Measurements from ENCODE around the gene CHCHD6. TPM values are rescaled to one million over a fixed set of nuclear protein-coding genes. Genes with fewer than 3 reads are reported as not detected.

CHCHD6 gene
- total RNA-seq, 2 experiments from 2014 or later, result 16.6 to 21.2 TPM

GRCh38 chr3:126682009-126682408 is 22.0 kb upstream of the CHCHD6 start:
- ChIA-PET CTCF (interaction anchor here (0.9 to 1.4 kb wide), 4 partner anchors 10 to 865 kb away, joined by 3 to 7 read pairs (median 3); no protein-coding TSS in a partner anchor), POLR2A (no interaction called here)
- no peaks in the 10 kb centered on the region for H3K9me3 Mint-ChIP-seq
- peaks cover 3% of the 10 kb centered on the region for H3K4me1 Mint-ChIP-seq (ENCODE audit: low read depth)
- peaks cover 5% of the 10 kb centered on the region for H3K27me3 Mint-ChIP-seq
- no peak for ATAC-seq
- DNase-seq, result no peak
- no peak for TF ChIP-seq CTCF (IDR thresholded peaks at IDR 0.05)
- no peak overlapping the region for H3K4me3 Mint-ChIP-seq
- intact Hi-C loops (cut with micrococcal nuclease), result no loop called here
- H3K27ac Mint-ChIP-seq, result no peak overlapping the region
- no peaks in the 10 kb centered on the region for H3K36me3 Mint-ChIP-seq (ENCODE audit: low read depth)

DNA sequence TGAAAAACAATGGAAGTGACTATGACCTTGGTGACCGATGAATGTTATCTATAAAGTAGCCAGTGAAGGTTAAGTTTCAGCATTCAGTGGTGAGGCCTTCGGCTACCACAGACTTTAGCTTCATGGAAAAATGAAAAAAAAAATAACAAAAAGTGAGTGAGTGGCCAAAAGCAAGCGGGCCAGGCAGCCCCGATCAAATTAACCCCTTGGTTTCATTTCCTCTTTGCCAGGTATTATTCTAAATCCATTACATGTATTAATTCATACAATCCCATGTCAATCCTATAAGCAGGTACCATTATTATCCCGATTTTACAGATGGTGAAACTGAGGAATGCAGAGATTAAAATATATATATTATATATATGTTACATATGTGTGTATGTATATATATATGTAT is 21.0 kb upstream of the CHCHD6 start:
- peaks cover 3% of the 10 kb centered on the region for H3K4me1 Mint-ChIP-seq (ENCODE audit: low read depth)
- H3K27me3 Mint-ChIP-seq, result peaks cover 5% of the 10 kb centered on the region
- H3K9me3 Mint-ChIP-seq, result no peaks in the 10 kb centered on the region
- intact Hi-C loops (cut with micrococcal nuclease), result no loop called here
- H3K27ac Mint-ChIP-seq, result no peak overlapping the region
- H3K4me3 Mint-ChIP-seq, result no peak overlapping the region
- ChIA-PET POLR2A (no interaction called here), CTCF (interaction anchor here (0.6 kb wide), 1 partner anchor 9 kb away, joined by 3 read pairs; no protein-coding TSS in a partner anchor)
- DNase-seq (no peak), ATAC-seq (no peak)
- no peak for TF ChIP-seq CTCF (IDR thresholded peaks at IDR 0.05)
- H3K36me3 Mint-ChIP-seq (ENCODE audit: low read depth), result no peaks in the 10 kb centered on the region

GRCh38 chr3:126684218-126684751 is 19.8 kb upstream of the CHCHD6 start:
- Mint-ChIP-seq H3K27me3 (no peaks in the 10 kb centered on the region), H3K27ac (no peak overlapping the region), H3K9me3 (no peaks in the 10 kb centered on the region), H3K4me1 (ENCODE audit: low read depth) (no peaks in the 10 kb centered on the region), H3K4me3 (no peak overlapping the region), H3K36me3 (ENCODE audit: low read depth) (no peaks in the 10 kb centered on the region)
- CTCF ChIA-PET, result interaction anchor here (0.9 kb wide), 1 partner anchor 13 kb away, joined by 4 read pairs; no protein-coding TSS in a partner anchor
- DNase-seq (no peak), ATAC-seq (no peak)
- POLR2A ChIA-PET, result no interaction called here
- TF ChIP-seq CTCF (IDR thresholded peaks at IDR 0.05), result no peak
- intact Hi-C loops (cut with micrococcal nuclease), result no loop called here

- ChIA-PET CTCF (no interaction called here), POLR2A (no interaction called here)
- no peak overlapping the region for H3K4me3 Mint-ChIP-seq
- no peak overlapping the region for H3K27ac Mint-ChIP-seq
- no peaks in the 10 kb centered on the region for H3K27me3 Mint-ChIP-seq
- intact Hi-C loops (cut with micrococcal nuclease), result no loop called here
- no peak for TF ChIP-seq CTCF (IDR thresholded peaks at IDR 0.05)
- no peaks in the 10 kb centered on the region for H3K4me1 Mint-ChIP-seq (ENCODE audit: low read depth)
- H3K36me3 Mint-ChIP-seq (ENCODE audit: low read depth), result no peaks in the 10 kb centered on the region
- DNase-seq (no peak), ATAC-seq (no peak)
- no peaks in the 10 kb centered on the region for H3K9me3 Mint-ChIP-seq
Measured at GRCh38 chr3:126685021-126685420, 19.0 kb upstream of the CHCHD6 start.

GRCh38 chr3:126685493-126685892 is 18.5 kb upstream of the CHCHD6 start:
- Mint-ChIP-seq H3K4me3 (no peak overlapping the region), H3K27me3 (no peaks in the 10 kb centered on the region), H3K9me3 (no peaks in the 10 kb centered on the region), H3K36me3 (ENCODE audit: low read depth) (no peaks in the 10 kb centered on the region), H3K27ac (no peak overlapping the region), H3K4me1 (ENCODE audit: low read depth) (no peaks in the 10 kb centered on the region)
- DNase-seq (no peak), ATAC-seq (no peak)
- ChIA-PET CTCF (no interaction called here), POLR2A (no interaction called here)
- intact Hi-C loops (cut with micrococcal nuclease), result no loop called here
- no peak for TF ChIP-seq CTCF (IDR thresholded peaks at IDR 0.05)

All from activated CD8-positive, alpha-beta T cell treated with anti-CD3 and anti-CD28 coated beads for 36 hours (primary cell).